Diencephalon (tissue), 1 donor: ENCODE results near the gene EID3. TPM values are rescaled to one million over a fixed set of nuclear protein-coding genes. Genes with fewer than 3 reads are reported as not detected.

Experiments used
- total RNA-seq: library from RNA; depleted of rRNA; stranded (reverse); fragments of >200 nt; gene quantifications from one replicate; pipeline ENCODE4 v1.2.3, GENCODE V29; 2014

Gene EID3
- 6.5 TPM for total RNA-seq

DNA sequence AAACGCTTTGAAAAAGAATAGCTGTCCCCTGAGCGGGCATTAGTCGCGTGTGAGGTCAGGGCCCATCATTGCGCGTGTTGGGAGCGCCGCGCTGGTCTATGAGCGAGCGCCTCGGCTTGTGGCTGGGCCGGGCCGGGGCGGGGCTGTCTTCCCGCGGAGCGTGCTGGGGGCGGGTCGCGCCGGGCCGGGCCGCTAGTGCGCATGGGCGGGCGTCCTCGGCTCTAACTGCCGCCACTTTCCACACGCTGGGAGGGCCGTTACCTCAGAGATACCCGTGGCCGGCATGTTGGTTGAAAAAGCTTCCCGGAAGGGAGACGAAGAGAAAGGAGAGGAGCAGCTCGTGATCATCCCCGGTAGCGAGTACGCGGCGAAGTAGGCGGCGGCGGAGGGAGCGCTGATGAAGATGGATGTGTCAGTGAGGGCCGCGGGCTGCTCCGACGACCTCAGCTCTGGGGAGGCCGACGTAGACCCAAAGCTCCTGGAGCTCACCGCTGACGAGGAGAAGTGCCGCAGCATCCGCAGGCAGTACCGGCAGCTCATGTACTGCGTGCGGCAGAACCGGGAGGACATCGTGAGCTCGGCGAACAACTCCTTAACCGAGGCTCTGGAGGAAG, at the start of gene EID3:
Gene EID3 (plus strand): TSS at position 202 of the 614 bp plus-strand sequence. CDS start 196 bp downstream, at position 398.

Other genes with a start within 250 kb of the EID3 start
- 49.6 TPM for gene HCFC2, start 239.2 kb upstream of the EID3 start, total RNA-seq
- 33.2 TPM for gene NFYB, start 165.5 kb upstream of the EID3 start, total RNA-seq
- 83.0 TPM for gene TXNRD1, start 88.0 kb upstream of the EID3 start, total RNA-seq
- 21.5 TPM for gene CHST11, start 153.2 kb downstream of the EID3 start, total RNA-seq